Heart left ventricle (tissue), 16 donors: ENCODE data around the gene CNOT1. TPM values are rescaled to one million over a fixed set of nuclear protein-coding genes. Genes with fewer than 3 reads are reported as not detected.

Source experiments
- ATAC-seq, 4 donors: fragments of 200-7000 bp; cut with Tn5 transposase; one replicate each; pipeline ENCODE4 v1.9.1; 2020 to 2022; ENCODE audit warnings: moderate library complexity in 4 of 4, mild to moderate bottlenecking in 3 of 4, moderate number of reproducible peaks in 1 of 4
- DNase-seq, 5 donors: peaks; one replicate each; pipeline ENCODE4 v3.0.0-alpha.2; 2020
- H3K27ac ChIP-seq, 12 donors: fragments of 200-600 bp; sonication (generic) in 4 of 12; one replicate each; pipeline versions ENCODE4 v1.5.0 to v1.8.0; 2016 to 2022; ENCODE audit warnings: mild to moderate bottlenecking in 2 of 12
- H3K27me3 ChIP-seq, 9 donors: fragments of 200-600 bp; sonication (generic) in 2 of 9; one replicate each; pipeline versions ENCODE4 v1.5.1 to v1.8.0; 2016 to 2022; ENCODE audit warnings: mild to moderate bottlenecking in 3 of 9
- H3K36me3 ChIP-seq, 9 donors: fragments of 200-600 bp; sonication (generic) in 2 of 9; one replicate each; pipeline versions ENCODE4 v1.5.0 to v1.8.0; 2018 to 2022; ENCODE audit warnings: mild to moderate bottlenecking in 2 of 9
- H3K4me1 ChIP-seq, 12 donors: fragments of 200-600 bp; sonication (generic) in 4 of 12; one replicate each; pipeline versions ENCODE4 v1.5.0 to v1.8.0; 2016 to 2022; ENCODE audit warnings: mild to moderate bottlenecking in 3 of 12
- H3K4me3 ChIP-seq, 12 donors: fragments of 200-600 bp; sonication (generic) in 4 of 12; one replicate each; pipeline versions ENCODE4 v1.5.0 to v1.8.0; 2017 to 2022; ENCODE audit warnings: mild to moderate bottlenecking in 9 of 12, moderate library complexity in 4 of 12
- H3K9me3 ChIP-seq, 12 donors: fragments of 200-600 bp; sonication (generic) in 4 of 12; one replicate each; pipeline versions ENCODE4 v1.5.0 to v1.8.0; 2016 to 2022; ENCODE audit warnings: mild to moderate bottlenecking in 1 of 12
- POLR2A ChIP-seq, 2 donors: fragments of 450-650 bp; IDR thresholded peaks; one replicate each; pipeline ENCODE4 v1.6.1; 2017; ENCODE audit warnings: antibody characterized with exemption in 2 of 2, mild to moderate bottlenecking in 2 of 2, moderate library complexity in 2 of 2
- WGBS, 4 donors: extraction: QIAGEN DNeasy Blood & Tissue Kit in 2 of 4; methylation state at CpG; one replicate each; pipeline versions ENCODE4 v1.1.5 to v1.1.7; 2013 to 2018; 5-methylcytosine and 5-hydroxymethylcytosine counted together
- intact Hi-C, 10 donors: fragments of 100-400 bp; cut with DNase I; formaldehyde crosslinking; loops; one replicate each; pipeline versions ENCODE4 v1.11.1 to v1.14.2; 2022
- polyA plus RNA-seq, 2 donors: library from polyadenylated mRNA; stranded (reverse); fragments of 200-250 nt; gene quantifications; one replicate each; pipeline ENCODE4 v1.2.3, GENCODE V29; 2013
- total RNA-seq, 9 donors: library from RNA; depleted of rRNA in 2 of 9; stranded (reverse); fragments of >200 nt in 2 of 9; fragmentation: NEBNext Ultra II Directional in 3 of 9; extraction: Animal tissue kit (Norgen Biotek cat#: 25700) in 3 of 9; gene quantifications; one replicate each; pipeline versions ENCODE4 v1.1.0 to v1.2.4, GENCODE V29; 2016 to 2023
- TF ChIP-seq, protein P1 (sequence below), 12 donors: fragments of 200-600 bp; sonication (generic) in 4 of 12; IDR thresholded peaks; one replicate each; pipeline versions ENCODE4 v1.5.0 to v1.8.0; 2018 to 2022; ENCODE audit warnings: antibody characterized with exemption in 12 of 12, mild to moderate bottlenecking in 5 of 12
- donor health status: ischemic (EF 13 %, LVEDD 7.1; RV severe dilation, severe dysfunction).
- donor health status: healthy with polysubstance abuse.
- donor health status: DM: no; HTN: yes; CAD: no.
- donor health status: DM: no; HTN: no; CAD: no.
- donor health status: ischemic (EF 25% LVEDD 6.9; RV normal size, moderate dysfunction).
- donor health status: ischemic (EF 25% LVEDD 5.7; RV mildly dilated, moderate dysfunction).
- donor health status: healthy.
- donor health status: DM: yes; HTN: yes; CAD: no.
- donor health status: ischemic (EF 35%, LVEDD 5.7; RV mildly dilated, moderate dysfunction).
- donor health status: nonischemic (EF 11% LVEDD 7.7; RV severe dilation, severe dysfunction).
- donor health status: DM: yes; HTN: yes; CAD: no.
- donor health status: PGD.
- donor health status: ischemic (EF 29% LVEDD 5.4; RV normal size, mild dysfunction).
- donor health status: nonischemic (EF 23%, LVEDD 6.1; RV moderate dilation, normal function).

Gene CNOT1
- total and polyA plus RNA-seq, 11 donors = 21.2 to 110 (median 81.1) TPM

GRCh38 chr16:58495521-58496331, 133.9 kb downstream of the CNOT1 start:
- 41 to 53% (median 48%) methylated on average over 23 to 24 of the region's 24 CpGs for WGBS, 4 donors
- DNase-seq (peak in 3 of 5 donors; percentile 40 to 82 (median 57)), ATAC-seq (peak; percentile 22 to 47 (median 24))
- Histone ChIP-seq H3K27me3 (peaks cover 0 to 4% (median 0%) of the 10 kb centered on the region in 9 donors), H3K36me3 (peaks cover 0 to 16% (median 0%) of the 10 kb centered on the region in 9 donors), H3K9me3 (no peaks in the 10 kb centered on the region), H3K27ac (peak overlapping the region; percentile 4 to 93 (median 74)), H3K4me3 (peak overlapping the region in 9 of 12 donors; percentile 2 to 46 (median 25)), H3K4me1 (peaks cover 0 to 93% (median 24%) of the 10 kb centered on the region in 12 donors)
- TF ChIP-seq POLR2A (IDR thresholded peaks at IDR 0.05) = no peak
- TF ChIP-seq, protein P1, sequence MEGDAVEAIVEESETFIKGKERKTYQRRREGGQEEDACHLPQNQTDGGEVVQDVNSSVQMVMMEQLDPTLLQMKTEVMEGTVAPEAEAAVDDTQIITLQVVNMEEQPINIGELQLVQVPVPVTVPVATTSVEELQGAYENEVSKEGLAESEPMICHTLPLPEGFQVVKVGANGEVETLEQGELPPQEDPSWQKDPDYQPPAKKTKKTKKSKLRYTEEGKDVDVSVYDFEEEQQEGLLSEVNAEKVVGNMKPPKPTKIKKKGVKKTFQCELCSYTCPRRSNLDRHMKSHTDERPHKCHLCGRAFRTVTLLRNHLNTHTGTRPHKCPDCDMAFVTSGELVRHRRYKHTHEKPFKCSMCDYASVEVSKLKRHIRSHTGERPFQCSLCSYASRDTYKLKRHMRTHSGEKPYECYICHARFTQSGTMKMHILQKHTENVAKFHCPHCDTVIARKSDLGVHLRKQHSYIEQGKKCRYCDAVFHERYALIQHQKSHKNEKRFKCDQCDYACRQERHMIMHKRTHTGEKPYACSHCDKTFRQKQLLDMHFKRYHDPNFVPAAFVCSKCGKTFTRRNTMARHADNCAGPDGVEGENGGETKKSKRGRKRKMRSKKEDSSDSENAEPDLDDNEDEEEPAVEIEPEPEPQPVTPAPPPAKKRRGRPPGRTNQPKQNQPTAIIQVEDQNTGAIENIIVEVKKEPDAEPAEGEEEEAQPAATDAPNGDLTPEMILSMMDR (IDR thresholded peaks at IDR 0.05) = no peak
- intact Hi-C loops = no loop called here

DNA sequence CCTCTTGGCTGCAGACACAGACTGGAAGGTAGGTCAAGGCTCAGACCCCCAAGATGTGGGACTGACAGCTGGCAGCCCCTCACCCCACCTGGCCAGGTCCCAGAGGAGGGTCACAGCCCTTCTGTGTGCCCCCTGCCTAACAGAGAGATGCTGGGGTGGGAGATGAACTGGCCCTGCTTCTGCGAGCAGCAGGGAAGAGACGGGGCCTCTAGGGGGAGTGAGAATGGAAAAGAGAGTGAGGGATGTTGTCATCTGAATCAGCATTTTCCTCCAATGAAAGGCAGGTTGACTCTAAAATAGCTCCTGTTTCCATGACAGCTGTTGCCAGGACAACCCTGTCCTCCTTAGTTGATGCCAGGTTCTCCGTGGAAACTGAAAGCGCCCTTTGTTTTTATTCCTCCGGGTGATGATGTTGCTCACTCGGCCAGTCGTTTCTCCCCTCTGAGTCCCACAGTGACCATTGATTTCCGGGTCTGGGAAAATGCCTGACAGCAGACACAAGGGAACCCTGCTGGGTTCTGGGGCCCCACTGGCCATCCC, 134.6 kb downstream of the CNOT1 start:
- DNase-seq (peak in 4 of 5 donors; percentile 88 to 91 (median 90)), ATAC-seq (peak; percentile 40 to 72 (median 60))
- 1 to 3% (median 3%) methylated on average over 8 of the region's 8 CpGs for WGBS, 4 donors
- Histone ChIP-seq H3K4me3 (peak overlapping the region in 9 of 12 donors; percentile 2 to 46 (median 25)), H3K27me3 (no peaks in the 10 kb centered on the region), H3K27ac (peak overlapping the region in 11 of 12 donors; percentile 59 to 93 (median 76)), H3K4me1 (peaks cover 0 to 86% (median 23%) of the 10 kb centered on the region in 12 donors), H3K9me3 (no peaks in the 10 kb centered on the region), H3K36me3 (peaks cover 0 to 16% (median 0%) of the 10 kb centered on the region in 9 donors)
- intact Hi-C loops = no loop called here
- TF ChIP-seq, protein P1 (IDR thresholded peaks at IDR 0.05) = peak; percentile 13 to 70 (median 42)
- no peak for TF ChIP-seq POLR2A (IDR thresholded peaks at IDR 0.05)

GRCh38 chr16:58493756-58494431, 135.7 kb downstream of the CNOT1 start:
- peaks cover 0 to 19% (median 0%) of the 10 kb centered on the region in 9 donors for H3K36me3 ChIP-seq
- DNase-seq (peak in 1 of 5 donors; percentile 21), ATAC-seq (no peak)
- intact Hi-C loops = no loop called here
- H3K27me3 ChIP-seq = no peaks in the 10 kb centered on the region
- H3K4me1 ChIP-seq = peaks cover 0 to 76% (median 23%) of the 10 kb centered on the region in 12 donors
- TF ChIP-seq, protein P1 (IDR thresholded peaks at IDR 0.05) = no peak
- no peak for TF ChIP-seq POLR2A (IDR thresholded peaks at IDR 0.05)
- no peaks in the 10 kb centered on the region for H3K9me3 ChIP-seq
- 78 to 83% (median 81%) methylated on average over 18 to 20 of the region's 20 CpGs for WGBS, 4 donors
- H3K4me3 ChIP-seq = no peak overlapping the region
- H3K27ac ChIP-seq = peak overlapping the region in 5 of 12 donors; percentile 38 to 81 (median 73)
